Lower leg skin (tissue), 3 donors: ENCODE results near the gene C12orf56.

Experiments
- POLR2A ChIP-seq, 2 donors: fragments of 450-650 bp; IDR thresholded peaks; one replicate each; pipeline ENCODE4 v1.6.1; 2016 to 2017; ENCODE audit warnings: antibody characterized with exemption in 2 of 2, mild to moderate bottlenecking in 1 of 2, moderate library complexity in 1 of 2
- TF ChIP-seq, protein P1 (sequence below), 3 donors: fragments of 450-650 bp; IDR thresholded peaks; one replicate each; pipeline ENCODE4 v1.5.1; 2016; ENCODE audit warnings: antibody characterized with exemption in 3 of 3, mild to moderate bottlenecking in 3 of 3, moderate library complexity in 2 of 3

DNA sequence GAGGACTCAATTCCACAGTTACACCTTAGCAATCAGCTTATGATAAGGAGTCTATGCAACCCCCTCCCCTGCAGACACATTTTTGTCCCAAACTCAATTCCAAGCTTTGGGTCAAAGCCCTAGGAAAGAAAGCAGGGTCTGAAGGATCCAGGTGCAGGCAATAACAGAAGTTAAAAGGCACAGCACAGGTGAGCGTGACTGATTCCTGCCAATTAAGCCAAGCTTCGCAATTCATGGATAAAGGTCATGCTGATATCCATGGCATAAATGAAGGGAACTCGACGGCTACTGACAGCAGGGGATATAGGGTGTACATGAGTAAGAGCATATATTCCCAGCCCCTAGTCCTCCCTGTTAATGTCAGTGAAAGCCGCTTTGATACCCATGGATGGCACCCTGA is 39.3 kb downstream of the C12orf56 start:
- TF ChIP-seq, protein P1, sequence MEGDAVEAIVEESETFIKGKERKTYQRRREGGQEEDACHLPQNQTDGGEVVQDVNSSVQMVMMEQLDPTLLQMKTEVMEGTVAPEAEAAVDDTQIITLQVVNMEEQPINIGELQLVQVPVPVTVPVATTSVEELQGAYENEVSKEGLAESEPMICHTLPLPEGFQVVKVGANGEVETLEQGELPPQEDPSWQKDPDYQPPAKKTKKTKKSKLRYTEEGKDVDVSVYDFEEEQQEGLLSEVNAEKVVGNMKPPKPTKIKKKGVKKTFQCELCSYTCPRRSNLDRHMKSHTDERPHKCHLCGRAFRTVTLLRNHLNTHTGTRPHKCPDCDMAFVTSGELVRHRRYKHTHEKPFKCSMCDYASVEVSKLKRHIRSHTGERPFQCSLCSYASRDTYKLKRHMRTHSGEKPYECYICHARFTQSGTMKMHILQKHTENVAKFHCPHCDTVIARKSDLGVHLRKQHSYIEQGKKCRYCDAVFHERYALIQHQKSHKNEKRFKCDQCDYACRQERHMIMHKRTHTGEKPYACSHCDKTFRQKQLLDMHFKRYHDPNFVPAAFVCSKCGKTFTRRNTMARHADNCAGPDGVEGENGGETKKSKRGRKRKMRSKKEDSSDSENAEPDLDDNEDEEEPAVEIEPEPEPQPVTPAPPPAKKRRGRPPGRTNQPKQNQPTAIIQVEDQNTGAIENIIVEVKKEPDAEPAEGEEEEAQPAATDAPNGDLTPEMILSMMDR (IDR thresholded peaks at IDR 0.05), result no peak
- no peak for TF ChIP-seq POLR2A (IDR thresholded peaks at IDR 0.05)
